Skin epidermis (tissue), 12 donors: ENCODE results near the gene SYNE3.

Source experiments
- H3K27ac ChIP-seq, 21 experiments: fragments of 200-600 bp; sonication (generic) in 11 of 21; one replicate each; pipeline ENCODE4 v1.5.0; 2020; ENCODE audit warnings: mild to moderate bottlenecking in 3 of 21, inconsistent platforms in 2 of 21, moderate library complexity in 2 of 21
- H3K4me3 ChIP-seq, 7 experiments: fragments of 200-600 bp; sonication (generic) in 2 of 7; one replicate each; pipeline ENCODE4 v1.5.0; 2020; ENCODE audit warnings: inconsistent platforms in 2 of 7, mild to moderate bottlenecking in 2 of 7, moderate library complexity in 1 of 7

Gene SYNE3

GRCh38 chr14:95516554-95517181 lies at the start of gene SYNE3:
Gene SYNE3, minus strand, starts transcription at chr14:95516650. Its CDS starts 40,829 bp downstream, at chr14:95475821.
- peak within 1 kb of the TSS; percentile 44 to 81 (median 68) for H3K4me3 ChIP-seq
- H3K27ac ChIP-seq: peak within 1 kb of the TSS; percentile 60 to 98 (median 91)

- Histone ChIP-seq H3K4me3 (no peak overlapping the region), H3K27ac (no peak overlapping the region)
These were observed 47.6 kb upstream of the SYNE3 start for GRCh38 chr14:95564060-95564459.

- no peak overlapping the region for H3K27ac ChIP-seq
- no peak overlapping the region for H3K4me3 ChIP-seq
These were observed 46.6 kb upstream of the SYNE3 start for GRCh38 chr14:95562892-95563685.

GRCh38 chr14:95561001-95561412 lies 44.6 kb upstream of the SYNE3 start:
- Histone ChIP-seq H3K4me3 (no peak overlapping the region), H3K27ac (no peak overlapping the region)

GRCh38 chr14:95559203-95559602 lies 42.8 kb upstream of the SYNE3 start:
- Histone ChIP-seq H3K27ac (no peak overlapping the region), H3K4me3 (no peak overlapping the region)

- no peak overlapping the region for H3K4me3 ChIP-seq
- no peak overlapping the region for H3K27ac ChIP-seq
These were observed 41.4 kb upstream of the SYNE3 start for GRCh38 chr14:95557832-95558231.

- Histone ChIP-seq H3K4me3 (no peak overlapping the region), H3K27ac (no peak overlapping the region)
These were observed 40.8 kb upstream of the SYNE3 start for GRCh38 chr14:95557291-95557690.

GRCh38 chr14:95555053-95555452 lies 38.6 kb upstream of the SYNE3 start:
- no peak overlapping the region for H3K27ac ChIP-seq
- H3K4me3 ChIP-seq: no peak overlapping the region

- Histone ChIP-seq H3K27ac (no peak overlapping the region), H3K4me3 (no peak overlapping the region)
These were observed 36.7 kb upstream of the SYNE3 start for GRCh38 chr14:95553141-95553540.

- Histone ChIP-seq H3K4me3 (no peak overlapping the region), H3K27ac (no peak overlapping the region)
These were observed 35.0 kb upstream of the SYNE3 start for GRCh38 chr14:95551435-95551834.

- Histone ChIP-seq H3K4me3 (no peak overlapping the region), H3K27ac (no peak overlapping the region)
These were observed 33.5 kb upstream of the SYNE3 start for GRCh38 chr14:95549656-95550585.

GRCh38 chr14:95548328-95548929 lies 32.0 kb upstream of the SYNE3 start:
- H3K4me3 ChIP-seq: no peak overlapping the region
- peak overlapping the region in 1 of 21 experiments; percentile 3 for H3K27ac ChIP-seq

GRCh38 chr14:95547626-95548327 lies 31.3 kb upstream of the SYNE3 start:
- peak overlapping the region in 1 of 21 experiments; percentile 8 for H3K27ac ChIP-seq
- no peak overlapping the region for H3K4me3 ChIP-seq

GRCh38 chr14:95547272-95547625 lies 30.8 kb upstream of the SYNE3 start:
- peak overlapping the region in 1 of 21 experiments; percentile 8 for H3K27ac ChIP-seq
- H3K4me3 ChIP-seq: no peak overlapping the region

- Histone ChIP-seq H3K27ac (no peak overlapping the region), H3K4me3 (no peak overlapping the region)
These were observed 29.2 kb upstream of the SYNE3 start for GRCh38 chr14:95545515-95546168.

- Histone ChIP-seq H3K4me3 (no peak overlapping the region), H3K27ac (no peak overlapping the region)
These were observed 28.1 kb upstream of the SYNE3 start for GRCh38 chr14:95544588-95544987.

- no peak overlapping the region for H3K4me3 ChIP-seq
- H3K27ac ChIP-seq: no peak overlapping the region
These were observed 26.6 kb upstream of the SYNE3 start for GRCh38 chr14:95543021-95543420.

GRCh38 chr14:95541932-95542930 lies 25.8 kb upstream of the SYNE3 start:
- H3K27ac ChIP-seq: no peak overlapping the region
- no peak overlapping the region for H3K4me3 ChIP-seq
